Lower leg skin (tissue), 3 donors: Measurements from ENCODE around the gene MYB.

Experiments used
- CTCF ChIP-seq, 3 donors: fragments of 450-650 bp; IDR thresholded peaks; one replicate each; pipeline ENCODE4 v1.5.1; 2016; ENCODE audit warnings: antibody characterized with exemption in 3 of 3, mild to moderate bottlenecking in 3 of 3, moderate library complexity in 2 of 3
- POLR2A ChIP-seq, 2 donors: fragments of 450-650 bp; IDR thresholded peaks; one replicate each; pipeline ENCODE4 v1.6.1; 2016 to 2017; ENCODE audit warnings: antibody characterized with exemption in 2 of 2, mild to moderate bottlenecking in 1 of 2, moderate library complexity in 1 of 2

GRCh38 chr6:135210632-135211305, 29.7 kb downstream of the MYB start:
- no peak for TF ChIP-seq CTCF (IDR thresholded peaks at IDR 0.05)
- TF ChIP-seq POLR2A (IDR thresholded peaks at IDR 0.05) = no peak
